GM15510 (cell line): ENCODE results near the gene HTR3D.

Experiments
- POLR2A ChIP-seq: IDR thresholded peaks from 3 replicates; pipeline ENCODE4 v1.6.1; 2011; ENCODE audit warnings: borderline replicate concordance; ENCODE audit not compliant: insufficient read length; ENCODE audit errors: extremely low read depth

HTR3D gene

DNA sequence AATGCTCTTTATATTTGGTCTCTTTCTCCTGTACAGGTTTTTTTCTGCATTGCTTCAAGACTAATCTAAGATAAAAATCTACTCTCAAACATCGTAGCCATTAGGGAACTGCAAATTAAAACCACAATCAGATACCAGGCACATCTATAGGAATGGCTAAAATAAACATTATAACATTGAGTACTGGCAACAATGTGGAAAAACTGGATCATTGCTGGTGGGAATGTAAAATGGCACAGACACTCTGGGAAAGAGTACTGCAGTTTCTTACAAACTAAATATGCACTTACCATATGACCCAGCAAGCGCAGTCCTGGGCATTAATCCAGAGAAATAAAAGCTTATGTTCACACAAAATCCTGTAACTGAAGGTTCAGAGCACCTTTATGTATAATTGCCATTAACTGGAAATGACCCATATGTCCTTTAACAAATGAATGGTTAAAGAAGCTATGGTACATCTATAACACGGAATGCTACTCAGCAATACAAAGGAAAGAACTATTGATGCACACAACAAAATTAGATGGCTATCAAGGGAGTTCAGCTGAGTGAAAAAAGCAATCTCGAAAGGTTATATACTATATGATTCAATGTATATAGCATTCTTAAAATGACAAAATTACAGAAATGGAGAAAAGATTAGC, 20.2 kb upstream of the HTR3D start:
- no peak for TF ChIP-seq POLR2A

DNA sequence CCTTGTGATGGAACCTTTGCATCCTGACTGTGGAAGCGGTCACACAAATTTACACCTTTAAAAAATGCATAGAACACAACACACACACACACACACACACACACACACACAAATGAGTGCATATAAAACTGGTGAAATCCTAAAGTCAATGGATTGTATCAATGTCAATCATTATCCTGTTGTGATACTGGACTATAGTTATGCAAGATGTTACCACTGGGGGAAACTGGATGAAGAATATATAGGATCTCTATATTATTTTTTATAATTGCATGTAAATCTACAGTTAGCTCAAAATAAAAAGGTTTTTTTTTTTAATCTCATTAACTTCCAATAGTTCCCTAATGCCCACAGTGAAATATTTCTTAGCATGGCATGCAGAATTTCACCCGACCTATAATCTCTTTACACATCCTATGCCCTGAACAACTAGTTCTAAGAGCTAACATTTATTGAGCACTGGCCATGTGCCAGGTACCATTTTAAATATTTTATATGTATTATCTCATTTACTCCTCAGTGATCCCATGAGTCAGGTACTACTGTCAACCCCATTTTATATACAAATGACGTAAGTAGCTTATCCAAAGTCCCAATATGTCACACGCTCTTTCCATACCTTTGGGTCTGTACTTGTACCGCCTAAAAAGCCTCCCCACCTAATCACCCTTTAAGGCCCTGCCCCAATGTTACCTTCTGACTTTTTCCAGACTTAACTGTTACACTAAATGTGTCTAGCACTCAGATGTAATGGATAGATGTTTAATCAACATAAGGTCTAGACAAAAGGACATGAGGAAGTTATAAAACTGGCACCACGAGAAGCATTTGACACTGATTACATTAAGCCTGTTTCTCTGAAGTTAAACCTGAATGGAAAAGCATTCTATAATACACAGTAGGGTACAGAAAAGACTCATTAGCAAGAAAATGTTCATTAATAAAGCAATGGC, 19.3 kb upstream of the HTR3D start:
- TF ChIP-seq POLR2A: no peak

DNA sequence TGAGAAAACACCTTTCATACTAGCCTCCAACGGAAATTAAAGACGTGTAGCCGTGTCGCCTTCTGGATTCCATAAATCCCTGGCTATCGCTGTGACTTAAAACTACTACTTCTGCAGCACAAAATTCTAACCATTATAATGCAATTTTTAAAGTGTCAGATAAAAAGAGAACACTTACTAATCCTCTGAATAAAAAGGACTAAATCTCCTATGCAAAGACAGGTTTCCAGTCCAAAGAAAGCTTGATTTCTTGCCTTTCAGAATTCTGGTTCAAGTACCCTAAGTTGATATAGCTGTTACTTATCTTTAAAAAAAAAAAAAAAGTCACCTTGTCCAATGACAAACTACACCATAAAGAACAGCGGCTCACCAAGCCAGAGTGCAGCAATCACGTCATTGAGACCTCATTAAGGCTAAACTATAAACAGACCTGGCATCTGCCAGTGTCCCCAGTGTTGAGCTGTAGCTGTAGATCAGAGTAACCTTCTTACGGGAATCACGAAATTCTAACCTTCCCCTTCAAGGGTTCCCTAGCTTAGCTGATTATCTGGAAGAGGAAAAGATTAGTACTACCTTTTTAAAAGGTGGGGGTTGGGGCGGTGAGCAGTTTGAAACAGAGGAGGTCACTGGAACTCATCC, 16.0 kb upstream of the HTR3D start:
- no peak for TF ChIP-seq POLR2A

DNA sequence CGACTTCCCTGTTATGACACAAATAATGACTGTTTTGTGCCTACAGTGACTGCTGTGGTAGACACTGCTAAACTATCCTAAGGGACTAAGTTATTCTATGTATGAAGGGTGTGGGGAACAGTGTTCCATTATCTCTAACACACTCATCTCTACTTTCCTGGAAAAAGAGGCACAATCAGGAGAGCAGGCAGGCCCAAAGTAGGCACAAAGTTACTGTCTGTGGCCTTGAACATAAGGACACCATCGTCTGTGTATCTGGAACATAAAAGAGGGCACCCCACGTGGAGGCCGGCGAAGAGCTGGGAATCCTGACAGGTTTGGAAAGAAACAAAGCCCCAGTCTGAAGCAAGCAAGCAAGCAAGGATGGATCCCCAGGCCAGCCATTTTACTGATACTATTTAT, 15.4 kb upstream of the HTR3D start:
- no peak for TF ChIP-seq POLR2A

DNA sequence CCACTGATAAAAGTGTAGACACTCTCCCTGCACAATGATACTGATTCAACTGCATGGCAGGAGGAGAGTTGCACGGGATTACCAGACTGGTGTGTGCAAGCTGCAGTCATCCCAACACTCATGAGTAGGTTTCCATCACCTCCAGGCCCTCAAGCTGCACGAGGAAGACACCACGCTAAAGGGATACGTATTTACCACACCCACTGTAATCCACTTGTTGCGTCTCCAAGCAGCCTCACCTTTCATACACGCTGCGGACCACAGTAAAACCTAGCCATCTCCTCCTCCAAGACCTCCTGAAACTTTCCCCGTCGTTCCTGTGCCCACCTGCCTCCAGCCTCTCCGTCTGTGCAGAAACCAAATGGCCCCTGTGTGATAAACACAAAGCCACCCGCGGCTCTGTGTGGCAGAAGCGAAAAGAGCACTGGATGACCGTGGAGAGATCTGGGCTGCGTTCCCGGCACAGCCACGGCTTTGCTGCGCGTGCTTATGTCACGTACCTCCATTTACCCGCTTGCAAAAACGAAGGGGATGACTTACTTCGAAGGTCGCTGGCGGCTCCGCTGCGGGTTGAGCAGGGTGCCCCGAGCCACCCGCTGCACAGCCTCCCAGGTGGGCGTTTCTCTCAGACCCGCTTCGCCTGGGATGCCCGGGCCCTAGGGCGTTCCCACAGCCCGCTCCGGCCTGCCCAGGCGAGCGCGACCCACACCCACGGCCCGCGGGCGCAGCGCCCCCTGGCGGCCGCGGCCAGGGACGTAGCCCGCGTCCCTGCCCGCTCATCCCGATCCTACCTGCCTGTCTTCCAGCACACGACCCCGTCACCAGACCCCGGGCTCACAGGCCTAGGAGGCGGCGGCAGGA, 14.5 kb upstream of the HTR3D start:
- no peak for TF ChIP-seq POLR2A

DNA sequence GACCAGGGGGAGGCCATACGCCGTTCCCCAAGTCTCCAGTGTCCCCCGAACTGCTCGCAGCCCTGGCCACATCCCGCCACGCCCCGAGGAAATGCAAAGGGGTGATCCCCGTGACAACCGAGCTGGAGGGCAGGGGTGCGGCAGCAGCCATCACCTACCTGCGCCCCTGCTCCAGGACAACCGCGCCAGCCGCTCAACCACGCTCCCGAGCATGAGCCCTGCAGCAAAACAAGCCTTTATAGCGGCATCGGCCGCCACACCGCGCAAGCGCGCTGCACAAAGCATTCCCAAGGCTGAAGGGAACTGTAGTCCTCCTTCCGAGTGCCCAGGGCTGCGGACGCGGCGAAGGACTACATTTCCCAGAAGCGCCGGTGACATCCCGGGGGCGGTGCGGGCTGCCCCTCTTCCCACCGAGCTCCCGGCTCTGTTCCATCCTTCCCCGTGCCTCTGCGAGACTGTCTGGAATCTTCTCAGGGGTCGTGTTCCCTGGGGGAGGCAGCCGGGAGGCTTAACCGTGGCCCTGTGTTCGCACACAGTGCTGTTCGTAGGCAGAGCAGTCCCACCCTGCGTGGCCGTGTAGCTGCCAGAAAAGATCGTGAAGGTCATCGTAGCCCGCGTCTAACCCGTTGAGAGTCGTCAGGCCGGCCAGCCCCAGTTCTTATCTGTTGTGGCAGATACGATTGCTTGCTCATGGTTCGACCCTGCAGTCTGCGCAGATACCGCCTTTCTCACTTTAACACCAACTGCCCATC, 13.7 kb upstream of the HTR3D start, which contains the start of gene ABCC5:
ABCC5 (minus strand) TSS at position 213 of the 752 bp plus-strand sequence. CDS start 3,492 bp downstream, outside the sequence.
- peak; percentile 64 for TF ChIP-seq POLR2A

DNA sequence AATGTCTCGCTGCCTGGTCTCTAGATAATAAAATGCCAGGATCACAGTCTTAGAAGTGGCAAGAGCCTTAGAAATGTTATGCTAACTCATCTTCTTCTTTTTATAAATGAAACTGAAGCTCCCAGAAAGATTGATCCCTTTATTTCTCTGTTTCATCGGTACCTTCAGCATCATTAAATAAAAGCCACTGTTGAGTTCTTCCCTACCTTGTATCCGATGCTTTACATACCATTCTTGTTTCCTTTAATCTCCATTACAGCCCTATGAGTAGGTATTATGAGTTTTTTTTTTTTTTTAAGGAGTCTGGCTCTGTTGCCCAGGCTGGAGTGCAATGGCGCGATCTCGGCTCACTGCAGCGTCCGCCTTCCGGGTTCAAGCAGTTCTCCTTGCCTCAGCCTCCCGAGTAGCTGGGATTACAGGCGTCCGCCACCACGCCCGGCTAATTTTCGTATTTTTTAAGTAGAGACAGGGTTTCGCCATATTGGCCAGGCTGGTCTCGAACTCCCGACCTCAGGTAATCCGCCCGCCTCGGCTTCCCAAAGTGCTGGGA, 13.0 kb upstream of the HTR3D start:
- TF ChIP-seq POLR2A: no peak

DNA sequence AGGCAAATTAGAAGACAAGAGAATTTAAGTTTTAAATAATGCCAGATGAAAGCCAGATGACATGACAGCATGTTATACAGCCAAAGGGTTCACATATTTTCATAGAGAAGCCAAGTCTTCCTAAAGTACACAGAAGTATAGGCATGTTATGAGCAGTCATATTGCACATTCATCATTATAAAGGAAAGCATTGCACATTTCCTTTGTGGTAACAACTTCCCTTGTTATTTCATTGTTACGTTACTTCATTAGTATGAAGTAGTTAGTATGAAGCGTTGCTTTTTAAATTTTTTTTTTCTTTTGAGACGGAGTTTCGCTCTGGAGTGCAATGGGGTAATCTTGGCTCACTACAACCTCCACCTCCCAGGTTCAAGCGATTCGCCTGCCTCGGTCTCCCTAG, 9.2 kb upstream of the HTR3D start:
- no peak for TF ChIP-seq POLR2A

DNA sequence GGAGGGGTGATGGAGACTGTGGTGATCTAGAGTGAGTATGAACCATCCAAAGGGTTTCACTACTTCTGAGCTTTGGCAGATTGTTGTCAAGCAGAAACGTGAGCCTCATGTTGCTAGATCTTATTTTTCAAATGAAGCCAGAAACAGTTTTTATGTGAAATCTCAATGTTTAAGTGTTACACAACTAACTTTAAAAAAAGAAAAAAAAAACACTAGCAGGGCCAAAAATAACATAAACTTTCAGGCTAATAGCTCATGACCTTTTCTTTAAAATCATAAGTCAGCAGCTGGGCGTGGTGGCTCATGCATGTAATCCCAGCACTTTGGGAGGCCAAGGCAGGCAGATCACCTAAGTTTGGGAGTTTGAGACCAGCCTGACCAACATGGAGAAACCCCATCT, 2.1 kb upstream of the HTR3D start:
- TF ChIP-seq POLR2A: no peak

DNA sequence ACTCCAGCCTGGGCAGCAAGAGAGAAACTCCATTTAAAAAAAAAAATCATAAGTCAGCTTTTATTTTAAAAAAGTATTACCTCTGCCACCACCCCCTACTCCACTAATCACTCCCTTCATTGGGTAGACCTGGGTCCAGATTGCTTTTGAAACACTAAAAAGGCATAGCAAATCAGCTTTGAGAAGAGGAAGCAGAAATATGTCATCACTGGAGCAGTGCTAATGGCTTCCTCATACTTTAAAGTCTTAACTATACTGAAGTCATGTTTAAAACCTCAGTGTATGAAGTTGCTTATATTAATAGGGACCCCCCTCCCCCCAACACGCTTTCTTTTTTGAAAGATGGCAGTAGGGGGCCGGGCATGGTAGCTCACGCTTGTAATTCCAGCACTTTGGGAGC, 1.0 kb upstream of the HTR3D start:
- no peak for TF ChIP-seq POLR2A

DNA sequence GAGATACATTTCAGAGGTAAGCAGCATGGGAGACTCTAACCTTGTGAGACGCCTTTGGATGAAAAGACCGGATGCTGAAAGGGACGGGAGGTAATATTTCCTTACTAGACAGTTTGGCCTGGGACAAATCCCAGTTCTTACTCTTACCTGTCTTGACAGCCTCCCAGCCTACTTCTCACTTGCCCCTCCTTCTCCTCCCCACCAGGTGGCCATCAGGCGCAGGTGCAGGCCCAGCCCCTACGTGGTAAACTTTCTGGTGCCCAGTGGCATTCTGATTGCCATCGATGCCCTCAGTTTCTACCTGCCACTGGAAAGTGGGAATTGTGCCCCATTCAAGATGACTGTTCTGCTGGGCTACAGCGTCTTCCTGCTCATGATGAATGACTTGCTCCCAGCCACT, 6.3 kb downstream of the HTR3D start:
- no peak for TF ChIP-seq POLR2A

DNA sequence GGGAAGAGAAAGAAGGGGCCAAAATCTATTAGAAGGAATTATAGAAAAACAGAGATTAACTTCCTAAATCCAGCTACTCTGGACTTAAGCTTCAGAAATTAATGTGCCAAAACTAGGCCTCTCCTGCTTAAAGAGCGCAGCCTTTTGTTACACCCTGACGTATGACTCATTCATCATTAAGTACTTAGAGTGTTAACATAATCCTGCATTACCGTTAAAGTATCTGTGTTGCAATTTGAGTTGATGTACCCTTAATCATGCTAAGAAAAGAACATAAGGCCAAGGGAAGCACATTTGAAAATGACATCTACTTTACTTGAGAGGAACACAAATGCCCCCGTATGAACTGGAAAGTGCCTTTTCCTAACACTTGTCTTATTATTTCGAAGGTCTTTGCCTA, 7.9 kb downstream of the HTR3D start:
- TF ChIP-seq POLR2A: no peak

DNA sequence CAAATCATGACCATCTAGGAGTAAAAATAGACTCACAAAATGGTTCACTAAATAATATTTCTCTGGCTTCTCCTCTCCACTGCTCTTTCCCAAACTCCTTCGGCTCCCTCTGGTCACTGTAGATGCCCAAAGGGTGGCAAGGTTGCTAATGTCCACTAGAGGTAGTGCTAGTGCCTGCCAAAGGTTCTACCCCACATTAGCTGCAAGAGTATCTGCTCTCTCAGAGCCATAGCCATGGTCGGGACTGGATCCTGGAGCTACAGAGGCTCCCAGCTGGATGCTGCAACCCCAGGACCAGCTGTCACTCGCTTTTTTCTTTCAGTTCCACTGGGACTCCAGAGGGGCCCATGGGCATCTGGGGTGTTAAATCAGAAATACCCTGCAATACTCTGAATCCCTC, 8.5 kb downstream of the HTR3D start:
- no peak for TF ChIP-seq POLR2A

DNA sequence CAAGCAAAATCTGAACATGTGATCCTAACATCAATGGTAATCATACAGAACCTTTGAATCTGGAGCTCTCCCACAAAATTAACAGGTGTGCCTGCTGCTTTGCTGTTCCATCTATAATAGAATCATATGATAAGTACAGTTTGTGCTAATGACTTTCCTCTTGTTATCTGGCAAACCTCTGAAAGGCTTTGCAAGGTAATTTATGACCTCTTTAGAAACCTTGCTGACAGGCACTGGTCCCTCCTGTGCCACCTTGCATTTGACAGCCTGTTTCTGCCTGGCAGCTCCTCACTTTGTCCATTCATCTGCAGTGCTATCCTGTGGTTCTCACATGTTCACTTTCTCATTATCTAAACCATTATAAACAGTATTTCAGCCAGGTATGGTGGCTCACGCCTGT, 11.1 kb downstream of the HTR3D start:
- no peak for TF ChIP-seq POLR2A

DNA sequence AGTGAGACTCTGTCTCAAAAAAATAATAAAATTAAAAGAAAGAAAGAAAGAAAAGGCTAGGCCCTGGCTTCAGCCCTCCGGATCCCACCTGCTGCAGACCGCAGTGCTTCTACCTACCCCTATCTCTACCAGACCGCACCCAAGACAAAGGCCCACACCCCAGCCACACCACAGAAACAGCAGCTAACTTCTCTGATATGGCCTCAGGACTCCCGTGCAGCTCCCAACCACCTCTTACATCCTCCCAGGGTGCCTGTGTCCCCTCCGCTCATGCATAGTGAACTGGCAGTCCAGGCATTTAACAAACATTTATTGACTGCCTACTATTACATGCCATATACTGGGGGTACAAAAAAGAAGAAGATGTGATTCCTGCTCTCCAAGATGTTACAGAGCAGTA, 14.5 kb downstream of the HTR3D start:
- TF ChIP-seq POLR2A: no peak
